Neural cell (in vitro differentiated cells): ENCODE data around the gene TIE1. TPM values are rescaled to one million over a fixed set of nuclear protein-coding genes. Genes with fewer than 3 reads are reported as not detected.

Experiments used
- H2AFZ ChIP-seq: fragments of 200-600, 300-800 bp; sonication (generic), shearing (Covaris generic); 2 replicates; pipeline ENCODE4 v1.6.0; 2014; ENCODE audit warnings: low read depth, mild to moderate bottlenecking, antibody characterized with exemption, low read length, moderate library complexity
- H3F3A ChIP-seq: fragments of 200-600 bp; shearing (Covaris generic); 2 replicates; pipeline ENCODE4 v1.6.1; 2016; ENCODE audit warnings: mild to moderate bottlenecking, moderate library complexity, mixed read lengths, antibody characterized with exemption, low read length; ENCODE audit not compliant: insufficient read depth, poor library complexity, severe bottlenecking
- H3K27ac ChIP-seq: fragments of 200-600, 300-800 bp; sonication (generic), shearing (Covaris generic); 2 replicates; pipeline ENCODE4 v1.5.1; 2014; ENCODE audit warnings: mild to moderate bottlenecking, low read length, moderate library complexity
- H3K27me3 ChIP-seq: fragments of 300-800, 200-600 bp; sonication (generic), shearing (Covaris generic); 2 replicates; pipeline ENCODE4 v1.6.0; 2014; ENCODE audit warnings: mild to moderate bottlenecking, low read depth, low read length, moderate library complexity; ENCODE audit not compliant: insufficient read depth
- H3K36me3 ChIP-seq: fragments of 300-800, 200-600 bp; sonication (generic), shearing (Covaris generic); 2 replicates; pipeline ENCODE4 v1.5.1; 2014; ENCODE audit warnings: mild to moderate bottlenecking, antibody characterized with exemption, low read length, moderate library complexity; ENCODE audit not compliant: insufficient read depth
- H3K4me2 ChIP-seq: fragments of 300-800, 200-600 bp; sonication (generic), shearing (Covaris generic); 2 replicates; pipeline ENCODE4 v1.6.0; 2014; ENCODE audit warnings: mild to moderate bottlenecking, low read length
- H3K4me3 ChIP-seq: fragments of 300-800, 200-600 bp; sonication (generic), shearing (Covaris generic); 2 replicates; pipeline ENCODE4 v1.5.1; 2014; ENCODE audit warnings: mild to moderate bottlenecking, low read length, moderate library complexity
- H3K79me2 ChIP-seq: fragments of 200-600 bp; shearing (Covaris generic); replicated peaks from 2 replicates; pipeline ENCODE4 v1.6.0; 2014; ENCODE audit warnings: mild to moderate bottlenecking, low read length, moderate library complexity; ENCODE audit not compliant: insufficient read depth
- H3K9ac ChIP-seq: fragments of 300-800, 200-600 bp; sonication (generic), shearing (Covaris generic); 2 replicates; pipeline ENCODE4 v1.6.1; 2016; ENCODE audit warnings: mild to moderate bottlenecking, low read length, mixed read lengths
- H3K9me2 ChIP-seq: fragments of 200-600 bp; shearing (Covaris generic); 2 replicates; pipeline ENCODE4 v1.6.1; 2016; ENCODE audit warnings: mild to moderate bottlenecking, low read length, mixed read lengths; ENCODE audit not compliant: insufficient read depth
- H3K9me3 ChIP-seq: fragments of 200-600, 300-800 bp; sonication (generic), shearing (Covaris generic); 2 replicates; pipeline ENCODE4 v1.6.1; 2016; ENCODE audit warnings: mild to moderate bottlenecking, mixed run types, low read length, moderate library complexity, mixed read lengths
- H4K20me1 ChIP-seq: fragments of 200-600 bp; shearing (Covaris generic); 2 replicates; pipeline ENCODE4 v1.6.1; 2016; ENCODE audit warnings: mild to moderate bottlenecking, mixed run types; ENCODE audit not compliant: insufficient read depth
- EP300 ChIP-seq: fragments of 450-650 bp; conservative IDR thresholded peaks from 2 replicates; pipeline ENCODE4 v1.6.1; 2014; ENCODE audit warnings: antibody characterized with exemption, mild to moderate bottlenecking, moderate library complexity; ENCODE audit not compliant: poor library complexity, severe bottlenecking
- EZH2 ChIP-seq: fragments of 200-600, 300-800 bp; shearing (Covaris generic), sonication (generic); IDR thresholded peaks from 2 replicates; pipeline ENCODE4 v1.6.1; 2014; ENCODE audit warnings: antibody characterized with exemption, low read length, borderline replicate concordance, mild to moderate bottlenecking; ENCODE audit not compliant: insufficient read depth, poor library complexity, severe bottlenecking
- MXI1 ChIP-seq: fragments of 450-650 bp; conservative IDR thresholded peaks from 2 replicates; pipeline ENCODE4 v1.6.1; 2014; ENCODE audit warnings: antibody characterized with exemption, mild to moderate bottlenecking; ENCODE audit not compliant: poor library complexity, severe bottlenecking
- POLR2AphosphoS5 ChIP-seq: IDR thresholded peaks from 2 replicates; pipeline ENCODE4 v1.6.1; 2012
- RAD21 ChIP-seq: fragments of 450-650 bp; conservative IDR thresholded peaks from 2 replicates; pipeline ENCODE4 v1.6.1; 2014; ENCODE audit warnings: antibody characterized with exemption, mild to moderate bottlenecking, moderate library complexity
- SMC3 ChIP-seq: fragments of 450-650 bp; conservative IDR thresholded peaks from 2 replicates; pipeline ENCODE4 v1.6.1; 2014; ENCODE audit warnings: antibody characterized with exemption, mild to moderate bottlenecking, moderate library complexity; ENCODE audit not compliant: poor library complexity
- TAF1 ChIP-seq: IDR thresholded peaks from 2 replicates; pipeline ENCODE4 v1.6.1; 2012; ENCODE audit warnings: low read depth
- polyA plus RNA-seq: library from polyadenylated mRNA; depleted of rRNA; stranded (reverse); fragments of >200 nt; gene quantifications from 2 replicates; pipeline ENCODE4 v1.2.3, GENCODE V29; 2014
- TF ChIP-seq, protein P1 (sequence below): IDR thresholded peaks from 2 replicates; pipeline ENCODE4 v1.6.1; 2012; ENCODE audit warnings: borderline replicate concordance
- TF ChIP-seq, protein P2 (sequence below): fragments of 450-650 bp; IDR thresholded peaks from 2 replicates; pipeline ENCODE4 v1.5.1; 2014; ENCODE audit warnings: antibody characterized with exemption, mild to moderate bottlenecking, moderate library complexity; ENCODE audit not compliant: poor library complexity, severe bottlenecking

TIE1 gene
- polyA plus RNA-seq, 1 donor from 2014 or later = not detected

DNA sequence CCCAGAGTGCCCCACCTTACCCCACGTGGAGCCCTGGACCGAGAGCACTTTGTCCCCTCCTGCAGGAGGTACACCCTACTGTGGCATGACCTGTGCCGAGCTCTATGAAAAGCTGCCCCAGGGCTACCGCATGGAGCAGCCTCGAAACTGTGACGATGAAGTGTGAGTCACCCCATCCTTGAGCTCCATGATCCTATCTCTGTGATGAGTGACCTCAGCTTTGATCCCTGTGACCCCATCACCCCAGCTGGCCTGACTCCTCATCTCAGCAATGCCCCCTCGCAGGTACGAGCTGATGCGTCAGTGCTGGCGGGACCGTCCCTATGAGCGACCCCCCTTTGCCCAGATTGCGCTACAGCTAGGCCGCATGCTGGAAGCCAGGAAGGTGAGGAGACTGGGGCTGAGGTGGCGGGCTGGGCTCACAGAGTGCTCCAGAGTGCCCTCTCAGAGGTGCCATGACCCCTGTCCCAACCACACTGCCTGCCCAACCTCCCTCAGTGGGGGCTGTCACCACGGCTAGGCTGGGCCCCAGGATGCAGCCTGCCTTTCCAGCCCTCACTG is 20.6 kb downstream of the TIE1 start:
- no peaks in the 10 kb centered on the region for H3K36me3 ChIP-seq
- H2AFZ ChIP-seq = no peak overlapping the region
- H3K9me3 ChIP-seq = no peaks in the 10 kb centered on the region
- no peaks in the 10 kb centered on the region for H3K79me2 ChIP-seq
- H3F3A ChIP-seq = no peaks in the 10 kb centered on the region
- no peak overlapping the region for H3K4me3 ChIP-seq
- TF ChIP-seq, protein P1, sequence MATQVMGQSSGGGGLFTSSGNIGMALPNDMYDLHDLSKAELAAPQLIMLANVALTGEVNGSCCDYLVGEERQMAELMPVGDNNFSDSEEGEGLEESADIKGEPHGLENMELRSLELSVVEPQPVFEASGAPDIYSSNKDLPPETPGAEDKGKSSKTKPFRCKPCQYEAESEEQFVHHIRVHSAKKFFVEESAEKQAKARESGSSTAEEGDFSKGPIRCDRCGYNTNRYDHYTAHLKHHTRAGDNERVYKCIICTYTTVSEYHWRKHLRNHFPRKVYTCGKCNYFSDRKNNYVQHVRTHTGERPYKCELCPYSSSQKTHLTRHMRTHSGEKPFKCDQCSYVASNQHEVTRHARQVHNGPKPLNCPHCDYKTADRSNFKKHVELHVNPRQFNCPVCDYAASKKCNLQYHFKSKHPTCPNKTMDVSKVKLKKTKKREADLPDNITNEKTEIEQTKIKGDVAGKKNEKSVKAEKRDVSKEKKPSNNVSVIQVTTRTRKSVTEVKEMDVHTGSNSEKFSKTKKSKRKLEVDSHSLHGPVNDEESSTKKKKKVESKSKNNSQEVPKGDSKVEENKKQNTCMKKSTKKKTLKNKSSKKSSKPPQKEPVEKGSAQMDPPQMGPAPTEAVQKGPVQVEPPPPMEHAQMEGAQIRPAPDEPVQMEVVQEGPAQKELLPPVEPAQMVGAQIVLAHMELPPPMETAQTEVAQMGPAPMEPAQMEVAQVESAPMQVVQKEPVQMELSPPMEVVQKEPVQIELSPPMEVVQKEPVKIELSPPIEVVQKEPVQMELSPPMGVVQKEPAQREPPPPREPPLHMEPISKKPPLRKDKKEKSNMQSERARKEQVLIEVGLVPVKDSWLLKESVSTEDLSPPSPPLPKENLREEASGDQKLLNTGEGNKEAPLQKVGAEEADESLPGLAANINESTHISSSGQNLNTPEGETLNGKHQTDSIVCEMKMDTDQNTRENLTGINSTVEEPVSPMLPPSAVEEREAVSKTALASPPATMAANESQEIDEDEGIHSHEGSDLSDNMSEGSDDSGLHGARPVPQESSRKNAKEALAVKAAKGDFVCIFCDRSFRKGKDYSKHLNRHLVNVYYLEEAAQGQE = no peak
- TF ChIP-seq EZH2 = no peak
- TF ChIP-seq EP300 = no peak
- TF ChIP-seq MXI1 = no peak
- TF ChIP-seq, protein P2, sequence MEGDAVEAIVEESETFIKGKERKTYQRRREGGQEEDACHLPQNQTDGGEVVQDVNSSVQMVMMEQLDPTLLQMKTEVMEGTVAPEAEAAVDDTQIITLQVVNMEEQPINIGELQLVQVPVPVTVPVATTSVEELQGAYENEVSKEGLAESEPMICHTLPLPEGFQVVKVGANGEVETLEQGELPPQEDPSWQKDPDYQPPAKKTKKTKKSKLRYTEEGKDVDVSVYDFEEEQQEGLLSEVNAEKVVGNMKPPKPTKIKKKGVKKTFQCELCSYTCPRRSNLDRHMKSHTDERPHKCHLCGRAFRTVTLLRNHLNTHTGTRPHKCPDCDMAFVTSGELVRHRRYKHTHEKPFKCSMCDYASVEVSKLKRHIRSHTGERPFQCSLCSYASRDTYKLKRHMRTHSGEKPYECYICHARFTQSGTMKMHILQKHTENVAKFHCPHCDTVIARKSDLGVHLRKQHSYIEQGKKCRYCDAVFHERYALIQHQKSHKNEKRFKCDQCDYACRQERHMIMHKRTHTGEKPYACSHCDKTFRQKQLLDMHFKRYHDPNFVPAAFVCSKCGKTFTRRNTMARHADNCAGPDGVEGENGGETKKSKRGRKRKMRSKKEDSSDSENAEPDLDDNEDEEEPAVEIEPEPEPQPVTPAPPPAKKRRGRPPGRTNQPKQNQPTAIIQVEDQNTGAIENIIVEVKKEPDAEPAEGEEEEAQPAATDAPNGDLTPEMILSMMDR = no peak
- TF ChIP-seq POLR2AphosphoS5 = no peak
- no peak for TF ChIP-seq RAD21
- no peak for TF ChIP-seq TAF1
- TF ChIP-seq SMC3 = no peak
- H3K27ac ChIP-seq = no peak overlapping the region
- H3K27me3 ChIP-seq = no peaks in the 10 kb centered on the region
- no peak overlapping the region for H3K9ac ChIP-seq
- no peaks in the 10 kb centered on the region for H4K20me1 ChIP-seq
- H3K4me2 ChIP-seq = no peak overlapping the region
- H3K9me2 ChIP-seq = no peaks in the 10 kb centered on the region

DNA sequence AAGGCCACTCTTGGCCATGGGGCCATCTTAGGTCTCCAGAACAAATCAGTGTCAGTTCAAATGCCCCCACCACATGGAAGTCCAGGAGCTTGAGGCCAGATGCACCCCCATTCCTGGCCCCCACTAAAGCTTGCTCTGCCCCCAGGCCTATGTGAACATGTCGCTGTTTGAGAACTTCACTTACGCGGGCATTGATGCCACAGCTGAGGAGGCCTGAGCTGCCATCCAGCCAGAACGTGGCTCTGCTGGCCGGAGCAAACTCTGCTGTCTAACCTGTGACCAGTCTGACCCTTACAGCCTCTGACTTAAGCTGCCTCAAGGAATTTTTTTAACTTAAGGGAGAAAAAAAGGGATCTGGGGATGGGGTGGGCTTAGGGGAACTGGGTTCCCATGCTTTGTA is 21.7 kb downstream of the TIE1 start:
- no peaks in the 10 kb centered on the region for H3F3A ChIP-seq
- TF ChIP-seq, protein P2 = no peak
- no peak for TF ChIP-seq EZH2
- TF ChIP-seq POLR2AphosphoS5 = no peak
- TF ChIP-seq TAF1 = no peak
- TF ChIP-seq MXI1 = no peak
- TF ChIP-seq, protein P1 = no peak
- no peak for TF ChIP-seq SMC3
- no peak for TF ChIP-seq RAD21
- TF ChIP-seq EP300 = no peak
- no peaks in the 10 kb centered on the region for H3K9me3 ChIP-seq
- H4K20me1 ChIP-seq = no peaks in the 10 kb centered on the region
- H3K27me3 ChIP-seq = no peaks in the 10 kb centered on the region
- no peaks in the 10 kb centered on the region for H3K79me2 ChIP-seq
- H2AFZ ChIP-seq = no peak overlapping the region
- no peak overlapping the region for H3K27ac ChIP-seq
- H3K9ac ChIP-seq = no peak overlapping the region
- H3K9me2 ChIP-seq = no peaks in the 10 kb centered on the region
- no peak overlapping the region for H3K4me2 ChIP-seq
- no peak overlapping the region for H3K4me3 ChIP-seq
- no peaks in the 10 kb centered on the region for H3K36me3 ChIP-seq
